K562 (cell line): ENCODE measurements around the gene DBI. TPM values are rescaled to one million over a fixed set of nuclear protein-coding genes. Genes with fewer than 3 reads are reported as not detected.

Source experiments
- CREB3 ChIP-seq: fragments of 450-650 bp; conservative IDR thresholded peaks from 2 replicates; pipeline ENCODE4 v1.6.1; 2016; ENCODE audit warnings: missing genetic modification characterization, low read depth, mild to moderate bottlenecking, missing compliant biosample characterization, moderate library complexity
- CREM ChIP-seq: IDR thresholded peaks from 2 replicates; pipeline ENCODE4 v1.6.1; 2014; ENCODE audit warnings: antibody characterized with exemption, low read depth
- DDX20 ChIP-seq: fragments of 450-650 bp; IDR thresholded peaks from 2 replicates; pipeline ENCODE4 v1.6.1; 2016; ENCODE audit warnings: missing genetic modification characterization, low read depth, mild to moderate bottlenecking, missing compliant biosample characterization, moderate library complexity
- ELF1 ChIP-seq: fragments of 200-800 bp; sonication (Bioruptor generic); IDR thresholded peaks from 2 replicates; pipeline ENCODE4 v1.6.1; 2016; ENCODE audit warnings: missing genetic modification characterization, missing compliant biosample characterization
- HBP1 ChIP-seq: fragments of 450-650 bp; formaldehyde crosslinking; IDR thresholded peaks from 2 replicates; pipeline ENCODE4 v1.4.0; 2022; ENCODE audit warnings: missing genetic modification characterization
- HDAC6 ChIP-seq: IDR thresholded peaks from 2 replicates; pipeline ENCODE4 v1.6.1; 2012; ENCODE audit warnings: low read depth, mild to moderate bottlenecking, control low read depth, inconsistent platforms, low read length, moderate library complexity
- NFATC3 ChIP-seq: fragments of 450-650 bp; IDR thresholded peaks from 2 replicates; pipeline ENCODE4 v1.6.1; 2017; ENCODE audit warnings: mild to moderate bottlenecking
- NFE2L1 ChIP-seq: fragments of 450-650 bp; IDR thresholded peaks from 2 replicates; pipeline ENCODE4 v1.6.1; 2016; ENCODE audit warnings: missing genetic modification characterization, low read depth, mild to moderate bottlenecking, missing compliant biosample characterization, moderate library complexity, borderline replicate concordance
- POLR3G ChIP-seq: IDR thresholded peaks from 2 replicates; pipeline ENCODE4 v1.6.1; 2011; ENCODE audit not compliant: insufficient read length, insufficient replicate concordance; ENCODE audit errors: extremely low read depth
- RCOR1 ChIP-seq, 2 experiments: IDR thresholded peaks; 2 replicates each; pipeline ENCODE4 v1.6.1; 2012; ENCODE audit warnings: low read depth in 2 of 2, low read length in 2 of 2, borderline replicate concordance in 1 of 2, improper control_type of control experiment in 1 of 2
- SOX6 ChIP-seq: fragments of 450-650 bp; IDR thresholded peaks from 2 replicates; pipeline ENCODE4 v1.6.1; 2014; ENCODE audit warnings: mild to moderate bottlenecking
- TEAD2 ChIP-seq: fragments of 450-650 bp; IDR thresholded peaks from 2 replicates; pipeline ENCODE4 v1.6.1; 2016; ENCODE audit warnings: missing genetic modification characterization, control low read depth, missing compliant biosample characterization
- ZNF444 ChIP-seq: fragments of 250-450 bp; sonication (Bioruptor Pico); IDR thresholded peaks from 2 replicates; pipeline ENCODE4 v1.4.0; 2020; ENCODE audit warnings: mild to moderate bottlenecking, moderate library complexity
- polyA plus RNA-seq, 8 experiments: library from polyadenylated mRNA; depleted of rRNA in 4 of 8; stranded (reverse) in 5 of 8; unstranded in 3 of 8; fragments of >200 nt; fragmentation: Nextera tagmentation in 2 of 8; fragmentation: Illumina TruSeq in 1 of 8; extraction: Ambion mirVana in 2 of 8; extraction: Trizol in 1 of 8; gene quantifications; 2 replicates each; pipeline versions ENCODE4 v1.2.1 to v1.2.3, GENCODE V29; 2011 to 2014; ENCODE audit warnings: inconsistent platforms in 1 of 8, missing spikeins in 1 of 8
- total RNA-seq, 7 experiments: library from RNA; depleted of rRNA in 6 of 7; stranded (reverse); fragments of >200 nt in 6 of 7; fragmentation: Illumina TruSeq in 2 of 7; extraction: Trizol in 2 of 7; gene quantifications; 2 replicates each; pipeline versions ENCODE4 v1.2.1 to v1.2.3, GENCODE V29; 2011 to 2021; ENCODE audit warnings: low replicate concordance in 1 of 7
- TF ChIP-seq, protein P1 (sequence below): fragments of 450-650 bp; IDR thresholded peaks from 2 replicates; pipeline ENCODE4 v1.6.1; 2017; ENCODE audit warnings: antibody characterized with exemption, mild to moderate bottlenecking
- TF ChIP-seq, protein P2 (sequence below): fragments of 450-650 bp; IDR thresholded peaks from one replicate; pipeline ENCODE4 v1.6.1; 2018; ENCODE audit warnings: mild to moderate bottlenecking, moderate library complexity; ENCODE audit not compliant: partially characterized antibody

Gene DBI
- total and polyA plus RNA-seq, 9 of the 15 experiments (the other 6 are each of a cell fraction or from before 2014, with no cell fraction given): 55.8 to 443 (median 194) TPM

DNA sequence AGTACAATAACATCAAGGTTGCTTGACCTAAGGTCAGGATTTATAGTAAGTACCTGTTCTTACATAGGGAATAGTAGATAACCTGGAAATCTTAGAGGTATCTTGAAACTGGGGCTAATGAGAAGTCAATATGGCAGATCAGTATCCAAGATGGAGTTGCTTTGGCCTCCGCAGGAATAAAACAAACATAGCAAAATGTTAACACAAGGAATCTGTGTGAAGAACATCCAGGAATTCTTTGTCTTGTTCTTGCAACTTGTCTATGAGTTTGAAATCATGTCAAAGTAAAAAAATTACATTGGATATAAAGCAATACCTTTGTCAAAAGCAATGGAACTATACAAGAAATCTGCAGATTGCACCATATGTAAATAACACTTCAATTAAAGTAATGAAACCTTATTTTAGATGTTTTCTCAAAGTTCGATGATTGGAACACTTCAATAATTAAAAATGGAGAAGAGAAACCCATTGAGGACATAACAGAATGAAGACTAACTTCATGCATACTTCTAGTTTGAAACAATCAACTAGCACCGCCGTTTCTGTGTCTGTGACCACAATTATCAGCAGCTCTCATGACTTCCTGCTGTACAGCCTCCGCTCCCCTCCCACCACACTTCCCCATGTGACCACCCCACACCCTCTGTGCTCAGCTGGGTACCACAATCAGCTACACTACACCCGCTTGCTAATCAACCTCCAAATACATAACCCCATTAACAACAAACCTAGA is 27.8 kb upstream of the DBI start (continued):
- no peak for TF ChIP-seq POLR3G
- TF ChIP-seq CREB3 (tag): peak; percentile 97
- TF ChIP-seq ELF1: 0 out of 2 replicates have a peak, but pooled peaks have one; percentile 17
- 0 out of 2 replicates have a peak, but pooled peaks have one; percentile 46 for TF ChIP-seq HBP1 (CRISPR knock-in tag)
- TF ChIP-seq ZNF444: 0 out of 2 replicates have a peak, but pooled peaks have one; percentile 48
- TF ChIP-seq TEAD2 (tag): peak; percentile 87
- TF ChIP-seq CREM: peak; percentile 42; the same call in 1 of the 2 replicates
- peak; percentile 34; the same call in 1 of the 2 replicates for TF ChIP-seq NFE2L1 (tag)
- TF ChIP-seq, protein P1, sequence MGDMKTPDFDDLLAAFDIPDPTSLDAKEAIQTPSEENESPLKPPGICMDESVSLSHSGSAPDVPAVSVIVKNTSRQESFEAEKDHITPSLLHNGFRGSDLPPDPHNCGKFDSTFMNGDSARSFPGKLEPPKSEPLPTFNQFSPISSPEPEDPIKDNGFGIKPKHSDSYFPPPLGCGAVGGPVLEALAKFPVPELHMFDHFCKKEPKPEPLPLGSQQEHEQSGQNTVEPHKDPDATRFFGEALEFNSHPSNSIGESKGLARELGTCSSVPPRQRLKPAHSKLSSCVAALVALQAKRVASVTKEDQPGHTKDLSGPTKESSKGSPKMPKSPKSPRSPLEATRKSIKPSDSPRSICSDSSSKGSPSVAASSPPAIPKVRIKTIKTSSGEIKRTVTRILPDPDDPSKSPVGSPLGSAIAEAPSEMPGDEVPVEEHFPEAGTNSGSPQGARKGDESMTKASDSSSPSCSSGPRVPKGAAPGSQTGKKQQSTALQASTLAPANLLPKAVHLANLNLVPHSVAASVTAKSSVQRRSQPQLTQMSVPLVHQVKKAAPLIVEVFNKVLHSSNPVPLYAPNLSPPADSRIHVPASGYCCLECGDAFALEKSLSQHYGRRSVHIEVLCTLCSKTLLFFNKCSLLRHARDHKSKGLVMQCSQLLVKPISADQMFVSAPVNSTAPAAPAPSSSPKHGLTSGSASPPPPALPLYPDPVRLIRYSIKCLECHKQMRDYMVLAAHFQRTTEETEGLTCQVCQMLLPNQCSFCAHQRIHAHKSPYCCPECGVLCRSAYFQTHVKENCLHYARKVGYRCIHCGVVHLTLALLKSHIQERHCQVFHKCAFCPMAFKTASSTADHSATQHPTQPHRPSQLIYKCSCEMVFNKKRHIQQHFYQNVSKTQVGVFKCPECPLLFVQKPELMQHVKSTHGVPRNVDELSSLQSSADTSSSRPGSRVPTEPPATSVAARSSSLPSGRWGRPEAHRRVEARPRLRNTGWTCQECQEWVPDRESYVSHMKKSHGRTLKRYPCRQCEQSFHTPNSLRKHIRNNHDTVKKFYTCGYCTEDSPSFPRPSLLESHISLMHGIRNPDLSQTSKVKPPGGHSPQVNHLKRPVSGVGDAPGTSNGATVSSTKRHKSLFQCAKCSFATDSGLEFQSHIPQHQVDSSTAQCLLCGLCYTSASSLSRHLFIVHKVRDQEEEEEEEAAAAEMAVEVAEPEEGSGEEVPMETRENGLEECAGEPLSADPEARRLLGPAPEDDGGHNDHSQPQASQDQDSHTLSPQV: peak; percentile 98
- TF ChIP-seq, protein P2, sequence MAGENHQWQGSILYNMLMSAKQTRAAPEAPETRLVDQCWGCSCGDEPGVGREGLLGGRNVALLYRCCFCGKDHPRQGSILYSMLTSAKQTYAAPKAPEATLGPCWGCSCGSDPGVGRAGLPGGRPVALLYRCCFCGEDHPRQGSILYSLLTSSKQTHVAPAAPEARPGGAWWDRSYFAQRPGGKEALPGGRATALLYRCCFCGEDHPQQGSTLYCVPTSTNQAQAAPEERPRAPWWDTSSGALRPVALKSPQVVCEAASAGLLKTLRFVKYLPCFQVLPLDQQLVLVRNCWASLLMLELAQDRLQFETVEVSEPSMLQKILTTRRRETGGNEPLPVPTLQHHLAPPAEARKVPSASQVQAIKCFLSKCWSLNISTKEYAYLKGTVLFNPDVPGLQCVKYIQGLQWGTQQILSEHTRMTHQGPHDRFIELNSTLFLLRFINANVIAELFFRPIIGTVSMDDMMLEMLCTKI: no peak
- TF ChIP-seq DDX20: peak; percentile 90
- TF ChIP-seq NFATC3: no peak
- peak in 1 of 2 experiments; percentile 65; a peak in 2 of 4 replicates for TF ChIP-seq RCOR1 (IDR thresholded peaks at IDR 0.05; ENCODE audit: borderline replicate concordance in 1 of 2, low read depth in 2 of 2, low read length in 2 of 2)
- TF ChIP-seq SOX6: peak; percentile 79
- TF ChIP-seq HDAC6: no peak
